ENCODE data around the gene CREB3L2.

The CREB3L2 gene

GRCh38 chr7:137992550-137993394, 9.1 kb downstream of the CREB3L2 start:
- no peak for TF ChIP-seq CTCF (IDR thresholded peaks at IDR 0.05; ENCODE audit: borderline replicate concordance, control extremely low read depth, extremely low read depth, insufficient read depth, missing control alignments)
- DNase-seq (ENCODE audit: low spot score), result no peak
- in situ Hi-C loops (cut with MboI; ENCODE audit: low sequenced_read_pairs, unreplicated experiment), result no loop called here

GRCh38 chr7:137992104-137992549, 9.8 kb downstream of the CREB3L2 start:
- TF ChIP-seq CTCF (IDR thresholded peaks at IDR 0.05; ENCODE audit: borderline replicate concordance, control extremely low read depth, extremely low read depth, insufficient read depth, missing control alignments), result no peak
- no peak for DNase-seq (ENCODE audit: low spot score)
- in situ Hi-C loops (cut with MboI; ENCODE audit: low sequenced_read_pairs, unreplicated experiment), result no loop called here

- DNase-seq (ENCODE audit: low spot score), result no peak
- TF ChIP-seq CTCF (IDR thresholded peaks at IDR 0.05; ENCODE audit: borderline replicate concordance, control extremely low read depth, extremely low read depth, insufficient read depth, missing control alignments), result no peak
- in situ Hi-C loops (cut with MboI; ENCODE audit: low sequenced_read_pairs, unreplicated experiment), result no loop called here
These were observed 11.5 kb downstream of the CREB3L2 start for GRCh38 chr7:137990251-137990941.

GRCh38 chr7:137989590-137989989, 12.3 kb downstream of the CREB3L2 start:
- in situ Hi-C loops (cut with MboI; ENCODE audit: low sequenced_read_pairs, unreplicated experiment), result no loop called here

GRCh38 chr7:137989094-137989493, 12.8 kb downstream of the CREB3L2 start:
- TF ChIP-seq CTCF (IDR thresholded peaks at IDR 0.05; ENCODE audit: borderline replicate concordance, control extremely low read depth, extremely low read depth, insufficient read depth, missing control alignments), result no peak
- DNase-seq (ENCODE audit: low spot score), result no peak
- in situ Hi-C loops (cut with MboI; ENCODE audit: low sequenced_read_pairs, unreplicated experiment), result no loop called here

More at GRCh38 chr7:137989590-137989989, 12.3 kb downstream of the CREB3L2 start:
- no peak for DNase-seq (ENCODE audit: low spot score)
- TF ChIP-seq CTCF (IDR thresholded peaks at IDR 0.05; ENCODE audit: borderline replicate concordance, control extremely low read depth, extremely low read depth, insufficient read depth, missing control alignments), result no peak

GRCh38 chr7:137987968-137988367, 13.9 kb downstream of the CREB3L2 start:
- DNase-seq (ENCODE audit: low spot score), result peak; percentile 42
- in situ Hi-C loops (cut with MboI; ENCODE audit: low sequenced_read_pairs, unreplicated experiment), result no loop called here

More at GRCh38 chr7:137987968-137988367, 13.9 kb downstream of the CREB3L2 start:
- no peak for TF ChIP-seq CTCF (IDR thresholded peaks at IDR 0.05; ENCODE audit: borderline replicate concordance, control extremely low read depth, extremely low read depth, insufficient read depth, missing control alignments)

Measured in GM13976 (cell line).